Stimulated activated CD4-positive, alpha-beta T cell treated with anti-CD3 and anti-CD28 coated beads, Interleukin-4, amount 100 ng/mL, for 48 hours (primary cell): ENCODE measurements around the gene C17orf78.
"Not testable (repeated sequence)": the region's sequence is repeated elsewhere in the genome, so short reads cannot be mapped to it uniquely, and the experiment has no call there.

Experiments
- DNase-seq, 2 donors: peaks; one replicate each; pipeline ENCODE4 v3.0.0-alpha.2; 2020; ENCODE audit warnings: low read depth in 2 of 2

Gene C17orf78

DNA sequence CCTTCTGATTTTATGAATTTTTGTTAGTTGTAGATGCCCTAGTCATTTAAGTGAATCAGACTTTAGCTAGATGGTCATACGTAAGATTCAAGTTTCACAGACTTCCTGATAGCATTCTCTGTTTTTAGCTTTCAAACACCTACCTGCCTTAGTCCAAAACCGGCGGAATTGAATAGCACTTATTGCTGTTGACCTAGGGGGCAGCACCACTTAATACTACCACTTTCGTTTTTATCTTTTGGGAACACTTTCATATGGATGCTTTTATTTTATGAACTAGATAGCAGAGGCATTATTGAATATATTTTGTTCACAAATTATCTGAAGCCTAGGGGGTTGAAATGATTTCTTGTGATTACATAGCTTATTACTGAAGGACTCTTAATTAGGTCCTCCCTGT lies 62.4 kb downstream of the C17orf78 start:
- DNase-seq, result no peak

- DNase-seq, result no peak
These were observed 64.6 kb downstream of the C17orf78 start for GRCh38 chr17:37440424-37440823.

DNA sequence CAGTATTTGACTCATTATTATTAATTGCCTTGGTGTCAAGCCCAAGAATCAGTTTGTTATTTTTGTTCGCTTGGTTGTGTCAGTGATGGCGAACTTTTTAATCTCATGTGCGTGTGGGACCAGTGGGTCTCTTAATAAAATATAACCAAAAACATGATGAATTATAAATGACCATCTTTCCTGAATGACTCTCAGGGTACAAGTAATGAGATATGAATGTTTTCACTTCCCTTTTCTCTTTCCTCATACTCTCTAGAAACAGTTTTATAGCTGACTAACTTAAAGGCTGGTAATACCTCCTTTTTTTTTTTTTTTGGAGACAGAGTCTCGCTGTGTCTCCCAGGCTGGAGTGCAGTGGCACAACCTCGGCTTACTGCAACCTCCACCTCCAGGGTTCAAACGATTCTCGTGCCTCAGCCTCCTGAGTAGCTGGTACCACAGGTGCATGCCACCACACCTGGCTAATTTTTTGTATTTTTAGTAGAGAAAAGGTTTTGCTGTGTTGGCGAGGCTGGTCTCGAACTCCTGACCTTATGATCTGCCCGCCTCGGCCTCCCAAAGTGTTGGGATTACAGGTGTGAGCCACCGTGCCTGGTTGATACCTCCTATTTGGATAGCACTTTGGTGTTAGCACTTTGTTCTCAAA lies 65.7 kb downstream of the C17orf78 start:
- not testable (repeated sequence) for DNase-seq
